HG02943 (cell line): ENCODE results near the gene LRP1B.
A peak's percentile ranks its signal among the peaks of the same experiment; 100 is the strongest.
"Not testable (repeated sequence)": the region's sequence is repeated elsewhere in the genome, so short reads cannot be mapped to it uniquely, and the experiment has no call there.

Source experiments
- ATAC-seq: cut with Tn5 transposase; IDR thresholded peaks from one replicate; pipeline ENCODE4 v1.9.1; 2021; ENCODE audit warnings: mild to moderate bottlenecking, low read depth, moderate library complexity; ENCODE audit not compliant: unreplicated experiment

LRP1B gene

DNA sequence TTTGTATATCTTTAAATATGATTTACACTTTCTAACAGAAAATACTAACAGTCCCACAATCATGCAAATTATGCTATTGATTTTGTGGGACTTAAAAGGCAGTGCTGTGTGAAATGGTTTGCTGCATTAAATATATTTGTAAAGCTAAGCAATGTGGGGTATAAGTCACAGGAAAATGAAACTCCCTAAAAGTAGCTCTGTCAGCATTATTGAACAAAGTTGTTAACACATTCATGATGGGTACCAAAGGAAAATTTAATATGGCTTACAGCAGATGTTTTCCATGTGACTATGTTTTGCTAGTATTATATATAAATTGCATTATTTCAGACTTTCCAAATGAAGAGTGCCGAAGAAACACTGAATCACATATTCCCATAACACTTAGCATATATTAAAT, 1450.0 kb downstream of the LRP1B start:
- no peak for ATAC-seq

DNA sequence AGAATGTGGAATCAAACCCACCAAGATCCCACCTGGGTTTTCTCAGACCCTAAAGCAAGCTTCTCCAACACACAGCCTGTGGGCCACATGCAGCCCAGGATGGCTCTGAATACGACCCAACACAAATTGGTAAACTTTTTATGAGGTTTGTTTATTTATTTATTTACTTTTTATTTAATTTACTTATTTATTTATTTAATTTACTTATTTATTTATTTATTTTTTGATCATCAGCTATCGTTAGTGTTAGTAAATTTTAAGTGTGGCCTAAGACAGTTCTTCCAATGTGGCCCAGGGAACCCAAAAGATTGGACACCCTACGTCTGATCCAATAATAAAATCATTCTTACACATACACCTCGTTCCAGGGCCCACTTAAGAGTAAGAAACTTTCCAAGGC, 1451.1 kb downstream of the LRP1B start:
- no peak for ATAC-seq

DNA sequence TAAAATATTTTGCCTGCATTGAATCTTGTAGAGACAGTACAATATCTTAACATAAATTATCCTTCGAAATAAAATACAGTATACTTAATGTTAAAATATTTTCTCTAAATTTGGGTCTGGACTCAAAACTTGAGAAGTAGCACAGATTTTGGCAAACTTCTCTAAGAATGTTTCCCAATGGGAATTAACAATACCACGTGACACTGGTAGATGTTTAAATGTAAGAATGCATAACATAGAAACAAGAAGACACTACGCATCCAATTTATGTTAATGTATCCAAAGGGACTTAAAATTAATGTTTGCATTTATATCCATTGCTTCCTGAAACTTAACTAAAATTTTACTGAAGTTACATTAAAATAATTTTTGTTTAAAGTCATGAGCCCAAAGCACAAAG, 1460.9 kb downstream of the LRP1B start:
- ATAC-seq: no peak

DNA sequence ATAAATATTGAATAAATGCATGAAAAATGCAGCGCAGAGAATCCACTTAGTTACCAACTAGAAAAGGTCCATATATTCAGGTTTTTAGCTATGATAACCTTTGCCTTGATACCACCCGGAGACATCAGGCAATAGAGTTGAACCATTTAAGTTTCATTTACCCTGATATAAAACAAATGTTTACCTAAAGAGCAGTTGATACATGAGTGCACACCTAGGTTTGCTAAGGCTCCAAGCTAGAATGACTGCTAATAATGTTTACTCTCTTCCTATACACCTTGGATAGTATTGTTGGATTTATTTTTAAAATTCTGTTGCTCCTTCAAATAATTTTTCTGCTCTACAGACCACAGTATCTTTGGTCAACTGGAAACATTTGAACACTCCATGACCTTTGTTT, 1463.6 kb downstream of the LRP1B start:
- ATAC-seq: no peak

DNA sequence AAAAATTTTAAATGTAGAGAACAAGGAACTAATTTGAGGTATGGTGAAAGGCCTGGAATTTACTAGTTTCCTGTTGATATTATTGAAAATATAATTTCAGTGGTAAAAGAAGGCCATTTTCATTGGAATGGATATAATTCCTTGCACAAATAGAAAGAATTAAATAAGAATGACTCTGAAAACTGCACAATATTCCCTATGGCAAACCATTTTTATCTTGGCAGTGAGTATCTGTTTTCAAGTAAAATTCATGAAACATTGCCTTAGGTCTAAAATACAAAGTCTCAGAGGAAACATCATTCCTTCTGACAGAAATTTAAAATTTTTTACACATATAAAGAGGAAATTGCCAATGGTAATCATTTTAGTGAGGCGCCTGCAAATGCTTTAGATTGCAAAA, 1468.3 kb downstream of the LRP1B start:
- no peak for ATAC-seq

DNA sequence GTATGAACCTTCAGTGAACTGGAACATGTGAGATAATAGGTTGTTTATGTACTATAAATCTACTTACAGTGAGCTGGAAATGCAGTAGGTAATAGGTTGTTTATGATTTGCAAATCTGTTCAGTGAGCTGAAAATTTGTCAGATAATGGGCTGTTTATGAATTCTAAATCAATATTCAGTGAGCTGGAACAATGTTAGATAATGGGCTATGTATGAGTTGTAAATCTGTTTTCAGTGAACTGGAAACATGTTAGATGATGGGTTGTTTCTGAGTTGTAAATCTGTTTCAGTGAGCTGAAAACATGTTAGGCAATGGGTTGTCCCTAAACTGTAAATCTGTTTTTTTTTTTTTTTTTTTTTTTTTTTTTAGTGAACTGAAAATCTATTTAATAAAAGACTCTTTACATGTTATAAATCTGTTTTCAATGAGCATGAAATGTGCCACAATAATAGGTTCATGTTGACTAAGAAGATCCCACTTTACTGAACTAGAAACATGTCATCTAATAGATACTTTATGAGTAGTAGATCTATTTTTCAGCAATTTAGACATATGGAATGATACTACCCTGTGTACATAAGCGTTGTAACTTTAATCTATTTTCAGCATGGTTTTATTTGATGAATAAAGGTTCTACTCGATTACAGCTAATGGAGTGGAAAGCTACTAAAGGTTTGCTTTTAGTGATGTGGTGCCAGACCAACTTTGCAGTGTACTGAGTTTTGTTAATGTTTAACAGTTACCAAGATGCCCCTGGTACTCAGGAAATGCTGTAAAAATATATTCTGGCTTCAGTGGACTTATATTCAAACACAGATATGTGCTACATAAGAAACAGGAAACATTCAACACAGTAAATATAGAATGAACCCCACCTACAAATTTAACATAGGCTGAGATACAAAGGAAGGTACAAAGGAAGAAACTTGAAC, 1471.8 kb downstream of the LRP1B start:
- ATAC-seq: no peak

DNA sequence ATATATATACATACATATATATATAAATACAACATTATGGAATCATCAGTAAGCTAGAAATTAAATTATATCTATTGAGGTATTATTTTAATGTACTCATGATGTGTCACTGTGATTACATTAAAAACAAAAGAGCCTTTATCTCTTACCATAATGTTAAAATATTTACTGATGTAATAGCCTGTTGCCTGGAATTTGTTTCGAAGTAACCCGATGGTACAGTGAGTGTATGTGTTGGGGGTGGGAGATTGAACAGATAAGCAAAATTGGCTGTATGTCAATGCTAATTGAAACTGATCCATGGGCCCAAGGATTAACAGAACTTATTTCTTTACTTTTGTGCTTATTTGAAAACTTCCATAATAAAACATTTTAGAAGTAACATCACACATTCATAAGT, 1473.2 kb downstream of the LRP1B start:
- ATAC-seq: no peak

DNA sequence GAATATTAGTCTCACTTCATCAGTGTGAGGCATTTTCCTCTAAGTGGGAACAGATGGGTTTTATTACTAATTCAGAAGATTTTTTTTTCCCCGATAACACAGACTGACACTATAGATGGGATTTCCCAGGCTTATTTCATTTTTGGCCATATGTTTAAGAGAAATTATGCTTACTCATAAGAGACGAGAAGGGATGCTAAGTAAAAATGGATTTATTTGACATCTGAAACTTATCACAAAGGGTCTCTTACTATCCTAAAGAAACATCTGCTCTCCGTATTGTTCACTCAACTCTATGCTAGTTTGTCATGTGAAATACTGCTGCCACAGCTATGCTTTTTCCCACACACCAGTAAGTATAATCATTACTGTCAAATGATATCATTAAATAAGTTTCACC, 1476.3 kb downstream of the LRP1B start:
- no peak for ATAC-seq

DNA sequence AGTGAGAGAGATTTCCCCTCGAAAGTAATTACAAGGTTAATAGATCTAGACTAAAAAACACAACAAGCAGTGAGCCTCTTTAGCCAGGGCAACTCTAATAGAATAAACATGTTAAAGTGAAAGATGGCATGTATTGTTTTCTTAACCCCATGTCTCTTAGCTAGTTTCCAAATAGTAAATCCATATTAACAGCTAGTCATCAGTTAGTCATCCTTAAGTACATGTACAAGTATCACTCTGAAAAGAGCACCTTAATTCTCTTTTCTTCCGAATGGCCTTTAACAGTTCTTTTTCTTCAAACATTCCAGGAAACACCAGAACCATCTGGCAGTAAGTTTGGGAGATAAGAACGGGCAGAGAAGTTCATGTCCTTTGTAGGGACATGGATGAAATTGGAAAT, 1480.0 kb downstream of the LRP1B start:
- no peak for ATAC-seq

DNA sequence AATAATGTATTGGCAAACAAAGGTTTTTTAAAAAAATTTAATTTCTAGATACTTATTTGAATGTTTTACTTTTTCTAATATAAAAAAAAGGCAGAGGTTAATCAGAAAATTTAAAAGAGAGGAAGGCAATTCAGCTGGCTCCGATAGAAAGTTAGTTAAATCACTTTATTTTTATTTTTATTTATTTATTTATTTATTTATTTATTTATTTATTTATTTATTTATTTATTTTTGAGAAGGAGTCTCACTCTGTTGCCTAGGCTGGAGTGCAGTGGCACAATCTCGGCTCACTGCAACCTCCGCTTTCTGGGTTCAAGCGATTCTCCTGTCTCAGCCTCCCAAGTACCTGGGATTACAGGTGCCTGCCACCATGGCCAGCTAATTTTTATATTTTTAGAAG, 1480.7 kb downstream of the LRP1B start:
- ATAC-seq: not testable (repeated sequence)

DNA sequence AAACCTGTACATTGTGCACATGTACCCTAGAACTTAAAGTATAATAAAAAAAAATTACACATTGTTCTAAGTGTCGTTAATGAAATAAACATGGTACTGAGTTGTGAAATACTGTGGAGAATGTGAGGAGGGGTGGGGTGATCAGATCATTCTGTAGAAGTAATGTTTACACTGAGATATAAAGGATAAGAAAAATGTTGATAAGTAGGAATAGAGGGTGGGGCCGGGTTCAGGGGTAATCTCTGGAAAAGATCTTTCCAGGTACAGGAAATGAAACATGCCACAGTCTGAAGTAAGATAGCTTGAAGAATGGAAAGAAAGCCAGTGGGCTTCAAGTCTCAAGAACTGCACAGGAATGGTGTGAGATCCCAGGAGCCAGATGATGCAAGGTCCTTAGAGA, 1482.4 kb downstream of the LRP1B start:
- ATAC-seq: no peak

DNA sequence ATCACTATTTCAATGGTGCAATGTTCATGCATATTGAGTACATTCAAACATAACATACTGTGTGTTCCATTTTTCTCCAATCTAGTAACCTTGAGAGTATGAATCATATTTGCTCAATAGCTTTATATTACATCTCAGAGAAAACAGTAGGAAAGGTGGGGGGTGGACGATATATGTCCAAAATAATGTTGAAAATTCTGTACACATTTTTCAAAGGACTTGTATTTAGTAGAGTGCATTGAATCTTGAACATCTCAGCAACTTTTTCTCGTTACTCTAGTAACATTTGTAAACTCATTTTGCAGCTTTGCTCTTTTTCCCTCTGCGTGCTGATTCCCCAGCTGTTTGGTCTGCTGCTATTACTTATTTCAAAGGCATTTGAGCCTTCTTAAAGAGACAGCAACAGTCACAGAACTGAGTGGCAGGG, 1487.0 kb downstream of the LRP1B start:
- no peak for ATAC-seq

DNA sequence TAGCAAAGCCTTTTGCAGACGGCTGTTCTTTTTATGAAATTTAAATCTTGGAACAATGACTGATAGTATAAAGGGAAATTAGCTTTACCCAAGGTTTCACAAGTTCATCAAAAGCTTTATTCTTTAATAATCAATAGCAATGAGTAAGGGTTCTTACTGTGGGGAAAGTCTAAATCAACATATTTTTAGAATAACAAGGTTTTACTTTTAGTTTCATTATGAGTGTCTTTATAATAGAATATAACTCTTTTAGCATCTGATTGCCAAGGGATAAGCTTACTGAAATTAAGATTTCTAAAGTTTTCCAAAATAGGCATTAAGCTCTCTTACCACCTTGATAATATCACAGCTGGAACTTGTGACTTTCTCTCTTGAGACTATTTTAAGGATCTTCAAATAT, 1489.7 kb downstream of the LRP1B start:
- ATAC-seq: no peak

DNA sequence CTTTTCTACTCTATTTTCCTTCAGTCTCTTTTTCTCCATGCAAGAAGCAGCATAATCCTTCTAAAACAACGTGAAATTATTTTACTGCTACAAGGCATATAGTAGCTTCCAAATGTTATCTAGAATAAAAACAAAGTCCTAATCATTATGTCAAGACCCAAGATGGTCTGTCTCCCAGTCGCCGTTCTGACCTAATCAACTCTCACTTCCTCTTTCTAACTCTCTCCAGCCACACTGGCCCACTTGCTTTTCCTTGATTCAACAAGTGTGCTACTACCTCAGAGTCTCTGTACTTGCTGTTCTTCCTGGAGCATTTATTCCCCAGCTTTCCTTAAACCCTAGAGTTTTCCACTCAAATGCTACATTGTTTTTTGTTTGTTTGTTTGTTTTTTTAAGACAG, 1491.2 kb downstream of the LRP1B start:
- ATAC-seq: peak; percentile 86

DNA sequence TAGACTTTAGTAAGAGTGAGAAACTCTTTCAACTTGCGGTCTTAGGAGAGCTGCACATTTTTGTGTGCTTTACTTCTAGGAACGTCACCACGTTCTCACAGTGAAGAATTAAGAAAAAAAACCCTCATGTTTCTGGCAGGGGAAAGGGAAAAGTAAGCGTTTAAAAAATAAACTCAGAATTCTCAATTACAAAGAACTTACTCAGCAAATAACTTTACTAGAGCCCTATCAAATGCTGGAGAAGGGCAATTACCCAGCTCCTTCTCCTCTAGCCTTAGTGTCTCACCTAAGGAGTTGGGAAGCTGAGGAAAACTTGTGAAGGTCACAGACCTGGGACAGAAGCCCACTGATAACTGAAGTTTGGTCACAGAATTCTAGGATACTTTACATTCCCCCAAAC, 1500.3 kb downstream of the LRP1B start:
- ATAC-seq: no peak

DNA sequence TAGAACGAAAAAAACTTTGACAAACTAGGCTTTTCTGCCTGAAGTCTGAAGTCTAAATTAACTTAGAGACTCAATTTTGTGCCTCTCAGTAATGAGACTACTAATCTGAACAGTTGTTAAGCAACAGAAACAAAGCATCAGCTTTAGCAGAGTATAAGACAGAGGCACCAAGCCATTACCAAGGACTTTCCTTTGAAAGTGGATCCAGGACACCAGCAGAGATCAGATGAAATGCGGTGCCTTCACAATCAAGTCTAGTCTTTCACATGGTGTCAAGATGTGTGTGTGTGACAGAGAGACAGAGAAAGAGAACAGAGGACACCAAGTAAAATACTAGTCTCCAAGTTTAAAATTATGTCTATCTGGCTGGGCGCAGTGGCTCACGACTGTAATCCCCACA, 1502.9 kb downstream of the LRP1B start:
- no peak for ATAC-seq

DNA sequence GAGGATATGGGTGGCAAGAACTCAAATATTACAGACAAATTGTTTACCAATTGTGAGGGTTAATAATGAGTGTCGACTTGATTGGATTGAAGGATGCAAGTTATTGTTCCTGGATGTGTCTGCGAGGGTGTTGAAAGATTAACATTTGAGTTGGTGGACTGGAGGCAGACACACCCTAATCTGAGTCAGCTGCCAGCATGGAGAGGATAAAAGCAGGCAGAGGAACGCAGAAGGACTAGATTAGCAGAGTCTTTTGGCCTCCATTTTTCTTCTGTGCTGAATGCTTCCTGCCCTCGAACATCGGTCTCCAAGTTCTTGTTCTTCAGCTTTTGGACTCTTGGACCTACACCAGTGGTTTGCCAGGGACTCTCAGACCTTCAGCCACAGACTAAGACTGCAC, 1503.7 kb downstream of the LRP1B start:
- ATAC-seq: no peak

DNA sequence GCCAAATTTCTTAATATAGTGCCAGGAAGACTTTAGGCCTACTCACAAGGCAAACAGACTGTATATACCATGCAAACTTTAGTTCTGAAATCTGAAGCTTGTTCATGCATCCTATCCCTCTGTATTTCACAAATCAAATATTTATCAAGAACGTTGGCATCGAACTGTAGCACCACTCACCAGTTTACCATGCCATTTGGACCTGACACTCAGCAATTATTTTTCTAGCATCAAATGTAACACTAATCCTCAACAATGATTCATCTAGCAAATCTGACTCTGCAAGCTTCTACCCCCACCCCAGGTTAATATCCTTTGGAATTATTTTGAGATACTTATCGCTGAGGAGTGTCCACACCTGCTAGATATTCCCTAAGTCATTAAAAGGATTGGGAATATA, 1506.6 kb downstream of the LRP1B start:
- no peak for ATAC-seq

DNA sequence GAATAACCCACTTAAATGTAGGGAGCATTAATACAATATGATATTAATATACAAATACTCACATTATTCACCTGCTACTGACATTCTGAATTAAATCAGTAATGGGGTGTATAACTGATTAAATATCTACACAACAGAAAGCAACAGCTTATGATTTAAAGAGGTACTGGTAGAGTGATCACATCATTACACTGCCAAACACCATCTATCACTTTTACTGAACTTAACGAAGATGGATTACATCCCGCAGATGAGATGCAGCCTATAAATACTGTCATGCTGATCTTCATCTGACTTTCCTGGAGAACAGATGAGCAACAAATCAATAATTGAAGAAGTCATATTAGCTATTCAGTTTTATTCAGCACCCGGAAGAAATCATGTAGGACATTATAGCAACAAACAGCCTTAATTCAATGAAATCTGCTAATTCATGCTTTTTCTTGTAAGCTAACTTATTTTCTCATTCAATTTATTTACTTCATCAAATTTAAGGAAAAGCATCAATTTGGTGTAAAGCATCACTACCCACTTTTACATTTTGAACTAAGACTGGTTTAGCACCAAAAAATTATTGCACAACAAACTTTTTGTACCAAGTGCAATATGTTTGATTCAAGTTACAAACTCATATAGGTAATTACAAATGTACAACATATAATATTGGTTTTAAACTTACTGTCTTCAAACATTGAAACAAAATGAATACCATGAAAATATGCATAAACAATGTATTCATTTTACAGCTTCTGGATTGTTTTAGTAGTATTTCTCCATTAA, 1509.0 kb downstream of the LRP1B start:
- ATAC-seq: no peak

DNA sequence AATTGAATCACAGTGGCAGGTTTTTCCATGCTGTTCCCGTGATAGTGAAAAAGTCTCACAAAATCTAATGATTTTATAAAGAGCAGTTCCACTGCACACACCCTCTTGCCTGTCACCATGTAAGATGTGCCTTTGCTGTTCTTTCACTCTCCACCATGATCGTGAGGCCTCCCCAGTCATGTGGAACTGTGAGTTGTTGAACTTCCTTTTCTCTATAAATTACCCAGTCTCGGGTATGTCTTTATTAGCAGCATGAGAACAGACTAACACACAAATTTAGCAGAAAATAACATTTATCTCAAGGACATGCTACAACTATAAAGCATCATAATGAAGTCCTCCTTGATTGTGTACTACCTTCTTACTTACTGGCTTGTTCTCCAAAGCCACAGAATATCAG, 1526.0 kb downstream of the LRP1B start:
- no peak for ATAC-seq

DNA sequence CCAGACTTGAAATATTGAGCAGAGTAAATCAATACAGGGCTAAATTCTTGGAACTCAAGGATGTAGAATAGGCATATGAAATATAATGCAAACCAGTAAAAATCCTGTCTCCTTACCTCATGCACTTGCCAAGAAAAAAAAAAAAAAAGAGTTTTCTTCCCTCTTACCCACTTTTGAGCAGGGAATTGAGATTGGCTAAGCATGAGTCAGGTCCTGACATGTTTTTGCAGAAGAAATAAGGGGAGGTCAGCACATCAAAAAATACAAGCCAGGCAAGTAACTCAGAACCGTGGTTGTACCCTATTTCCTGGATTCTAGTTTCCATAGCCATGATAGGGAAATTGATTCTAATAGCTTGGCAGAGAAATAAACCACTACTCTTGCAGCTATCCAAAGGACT, 1526.7 kb downstream of the LRP1B start:
- no peak for ATAC-seq

DNA sequence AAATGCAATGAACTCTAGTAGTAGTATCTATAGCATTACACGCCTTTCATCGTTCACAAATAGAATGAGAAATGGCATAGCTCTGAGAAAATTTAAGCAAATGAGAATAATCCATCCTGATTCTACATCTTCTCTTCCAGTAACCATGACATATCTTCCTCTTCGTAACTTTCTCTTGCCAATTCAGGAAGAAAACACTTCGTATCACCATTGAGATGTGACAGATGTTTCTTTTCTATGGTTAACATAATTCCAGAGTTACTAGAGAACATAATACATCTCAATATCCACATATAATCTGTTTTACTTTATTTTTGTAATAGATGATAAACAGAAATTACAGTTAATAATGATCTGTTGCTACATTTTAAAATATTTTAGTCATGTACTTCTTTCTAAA, 1527.4 kb downstream of the LRP1B start:
- ATAC-seq: no peak
